CD4-positive, alpha-beta T cell treated with Interleukin-15 for 1 hour (primary cell): ENCODE data around the gene PMM1.
"Not testable (repeated sequence)": the region's sequence is repeated elsewhere in the genome, so short reads cannot be mapped to it uniquely, and the experiment has no call there.

Experiments used
- DNase-seq: peaks from one replicate; pipeline ENCODE4 v3.0.0-alpha.2; 2020

The PMM1 gene

GRCh38 chr22:41562461-41562860 lies 27.2 kb downstream of the PMM1 start:
- DNase-seq: no peak

- no peak for DNase-seq
Observed at GRCh38 chr22:41561788-41562187, 27.9 kb downstream of the PMM1 start.

- no peak for DNase-seq
Observed at GRCh38 chr22:41561335-41561734, 28.3 kb downstream of the PMM1 start.

- no peak for DNase-seq
Observed at GRCh38 chr22:41560095-41560471, 29.6 kb downstream of the PMM1 start.

GRCh38 chr22:41558241-41558630 lies 31.4 kb downstream of the PMM1 start:
- DNase-seq: not testable (repeated sequence)

- no peak for DNase-seq
Observed at GRCh38 chr22:41557401-41558240, 32.0 kb downstream of the PMM1 start.

GRCh38 chr22:41556561-41556960 lies 33.1 kb downstream of the PMM1 start:
- DNase-seq: no peak

- no peak for DNase-seq
Observed at GRCh38 chr22:41555325-41555982, 34.2 kb downstream of the PMM1 start.

- DNase-seq: no peak
Observed at GRCh38 chr22:41551877-41552582, 37.6 kb downstream of the PMM1 start.

- no peak for DNase-seq
Observed at GRCh38 chr22:41550952-41551491, 38.6 kb downstream of the PMM1 start.

- no peak for DNase-seq
Observed at GRCh38 chr22:41548830-41549211, 40.8 kb downstream of the PMM1 start.

- no peak for DNase-seq
Observed at GRCh38 chr22:41544671-41545476, 44.8 kb downstream of the PMM1 start.

- peak; percentile 98 for DNase-seq
Observed at GRCh38 chr22:41543854-41544670, 45.6 kb downstream of the PMM1 start, which contains the start of gene POLR3H. Gene POLR3H, minus strand, starts transcription at chr22:41544470. Its CDS starts 369 bp downstream, at chr22:41544101.

- no peak for DNase-seq
Observed at GRCh38 chr22:41542224-41542623, 47.4 kb downstream of the PMM1 start.

- no peak for DNase-seq
Observed at GRCh38 chr22:41541484-41541883, 48.2 kb downstream of the PMM1 start.

- DNase-seq: no peak
Observed at GRCh38 chr22:41540365-41540764, 49.3 kb downstream of the PMM1 start.

- DNase-seq: no peak
Observed at GRCh38 chr22:41540006-41540315, 49.7 kb downstream of the PMM1 start.

- no peak for DNase-seq
Observed at GRCh38 chr22:41539146-41540005, 50.3 kb downstream of the PMM1 start.

- no peak for DNase-seq
Observed at GRCh38 chr22:41538583-41538982, 51.1 kb downstream of the PMM1 start.

- DNase-seq: no peak
Observed at GRCh38 chr22:41537203-41537602, 52.4 kb downstream of the PMM1 start.

GRCh38 chr22:41535244-41535643 lies 54.4 kb downstream of the PMM1 start:
- no peak for DNase-seq
